Gastroesophageal sphincter (tissue), 4 donors: Measurements from ENCODE around the gene TATDN3. TPM values are rescaled to one million over a fixed set of nuclear protein-coding genes. Genes with fewer than 3 reads are reported as not detected.

ENCODE experiments used
- ATAC-seq: fragments of 150-250 bp; one replicate; pipeline ENCODE4 v1.9.1; 2016; ENCODE audit warnings: mild to moderate bottlenecking, moderate library complexity
- H3K27ac ChIP-seq, 4 donors: fragments of 200-600 bp; sonication (generic) in 3 of 4; 1 replicate in 3 of 4; 2 replicates in 1 of 4; pipeline ENCODE4 v1.5.1; 2016 to 2019
- H3K27me3 ChIP-seq: fragments of 200-600 bp; sonication (generic); one replicate; pipeline ENCODE4 v1.5.1; 2019
- H3K36me3 ChIP-seq, 2 donors: fragments of 200-600 bp; sonication (generic); one replicate each; pipeline ENCODE4 v1.5.1; 2019; ENCODE audit warnings: control low read depth in 1 of 2
- H3K4me1 ChIP-seq, 3 donors: fragments of 200-600 bp; sonication (generic); 1 replicate in 2 of 3; 2 replicates in 1 of 3; pipeline ENCODE4 v1.5.1; 2016 to 2019; ENCODE audit warnings: control low read depth in 2 of 3
- H3K4me3 ChIP-seq, 2 donors: fragments of 200-600 bp; sonication (generic); one replicate each; pipeline ENCODE4 v1.5.1; 2019; ENCODE audit warnings: mild to moderate bottlenecking in 1 of 2, moderate library complexity in 1 of 2
- H3K9me3 ChIP-seq, 3 donors: fragments of 200-600 bp; sonication (generic); one replicate each; pipeline ENCODE4 v1.5.1; 2017 to 2019; ENCODE audit warnings: control low read depth in 2 of 3
- EP300 ChIP-seq: sonication (generic); formaldehyde crosslinking; IDR thresholded peaks from one replicate; pipeline ENCODE4 v1.6.1; 2017; ENCODE audit warnings: antibody characterized with exemption, mild to moderate bottlenecking
- POLR2A ChIP-seq, 2 donors: fragments of 450-650 bp; IDR thresholded peaks; one replicate each; pipeline ENCODE4 v1.6.1; 2017; ENCODE audit warnings: antibody characterized with exemption in 2 of 2, mild to moderate bottlenecking in 2 of 2, moderate library complexity in 1 of 2
- POLR2AphosphoS5 ChIP-seq: sonication (generic); formaldehyde crosslinking; IDR thresholded peaks from one replicate; pipeline ENCODE4 v1.6.1; 2017; ENCODE audit warnings: antibody characterized with exemption
- WGBS, 2 donors: methylation state at CpG; one replicate each; pipeline ENCODE4 v1.1.5; 2018; ENCODE audit warnings: low coverage in 1 of 2; 5-methylcytosine and 5-hydroxymethylcytosine counted together
- total RNA-seq, 4 donors: library from RNA; depleted of rRNA; stranded (reverse); fragments of >200 nt; gene quantifications; one replicate each; pipeline ENCODE4 v1.1.0, GENCODE V29; 2016
- TF ChIP-seq, protein P1 (sequence below), 4 experiments: fragments of 200-600 bp in 2 of 4; fragments of 450-650 bp in 2 of 4; sonication (generic) in 1 of 4; IDR thresholded peaks; one replicate each; pipeline ENCODE4 v1.5.1; 2017 to 2019; ENCODE audit warnings: antibody characterized with exemption in 4 of 4, mild to moderate bottlenecking in 2 of 4, moderate library complexity in 2 of 4

The TATDN3 gene
- total RNA-seq, 4 donors from 2014 or later: 7.9 to 23.0 (median 9.9) TPM

DNA sequence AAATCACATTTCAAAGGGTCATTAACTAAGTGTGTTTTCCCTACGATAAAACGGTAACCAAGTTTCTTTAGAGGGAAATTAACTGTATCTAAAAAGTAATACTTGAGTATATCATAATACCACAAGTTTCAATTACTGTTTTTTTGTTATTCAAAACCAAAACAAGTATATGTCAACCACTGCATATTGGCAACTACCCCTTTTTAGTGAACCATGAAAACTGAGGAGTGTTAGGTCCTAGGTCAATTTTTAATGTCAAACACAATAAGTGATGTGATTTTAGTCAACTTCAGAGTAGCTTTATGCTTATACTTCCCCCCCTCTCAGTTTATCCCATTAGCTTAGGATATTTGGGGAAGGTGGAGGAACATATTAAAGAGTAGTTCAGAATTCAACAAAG is 10.5 kb upstream of the TATDN3 start:
- TF ChIP-seq EP300: no peak
- no peak for TF ChIP-seq POLR2AphosphoS5
- TF ChIP-seq, protein P1, sequence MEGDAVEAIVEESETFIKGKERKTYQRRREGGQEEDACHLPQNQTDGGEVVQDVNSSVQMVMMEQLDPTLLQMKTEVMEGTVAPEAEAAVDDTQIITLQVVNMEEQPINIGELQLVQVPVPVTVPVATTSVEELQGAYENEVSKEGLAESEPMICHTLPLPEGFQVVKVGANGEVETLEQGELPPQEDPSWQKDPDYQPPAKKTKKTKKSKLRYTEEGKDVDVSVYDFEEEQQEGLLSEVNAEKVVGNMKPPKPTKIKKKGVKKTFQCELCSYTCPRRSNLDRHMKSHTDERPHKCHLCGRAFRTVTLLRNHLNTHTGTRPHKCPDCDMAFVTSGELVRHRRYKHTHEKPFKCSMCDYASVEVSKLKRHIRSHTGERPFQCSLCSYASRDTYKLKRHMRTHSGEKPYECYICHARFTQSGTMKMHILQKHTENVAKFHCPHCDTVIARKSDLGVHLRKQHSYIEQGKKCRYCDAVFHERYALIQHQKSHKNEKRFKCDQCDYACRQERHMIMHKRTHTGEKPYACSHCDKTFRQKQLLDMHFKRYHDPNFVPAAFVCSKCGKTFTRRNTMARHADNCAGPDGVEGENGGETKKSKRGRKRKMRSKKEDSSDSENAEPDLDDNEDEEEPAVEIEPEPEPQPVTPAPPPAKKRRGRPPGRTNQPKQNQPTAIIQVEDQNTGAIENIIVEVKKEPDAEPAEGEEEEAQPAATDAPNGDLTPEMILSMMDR (IDR thresholded peaks at IDR 0.05): no peak
- TF ChIP-seq POLR2A (IDR thresholded peaks at IDR 0.05): no peak
- WGBS, 2 donors: 85 to 92% methylated on average over 2 of the region's 2 CpGs

DNA sequence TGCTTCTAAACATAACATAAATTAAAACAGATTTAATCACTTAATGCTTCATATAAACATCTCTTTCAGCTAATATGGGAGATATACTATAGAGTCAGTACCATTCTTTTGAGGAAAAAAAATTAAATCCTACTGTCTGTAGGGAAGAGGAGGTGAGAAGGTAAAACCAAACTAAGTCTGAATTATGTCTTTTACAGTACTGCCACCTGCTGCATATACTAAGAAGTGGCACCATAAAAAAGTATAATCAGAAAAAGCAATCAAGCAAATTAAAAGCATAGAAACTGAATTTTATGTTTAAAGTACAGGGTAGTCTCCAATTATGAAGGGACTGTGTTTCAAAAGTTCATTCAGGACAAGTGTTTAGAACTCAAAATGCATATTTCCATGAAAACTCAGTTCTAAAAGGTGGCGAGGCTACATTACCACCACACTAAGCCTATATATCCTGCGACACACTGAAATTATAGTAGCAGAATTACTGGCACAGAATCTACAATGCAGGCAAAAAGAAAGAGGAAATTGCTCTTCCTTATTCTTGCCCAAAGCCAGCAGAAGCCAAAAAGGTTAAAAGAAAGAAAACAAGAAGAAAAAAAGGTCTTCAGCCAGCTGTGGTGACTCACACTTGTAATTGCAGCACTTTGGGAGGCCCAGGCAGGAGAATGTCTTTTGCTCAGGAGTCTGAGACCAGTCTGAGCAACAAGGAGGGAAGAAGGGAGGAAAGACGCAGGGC is 9.1 kb upstream of the TATDN3 start:
- H3K4me3 ChIP-seq: no peak overlapping the region

More for the DNA sequence above, 10.5 kb upstream of the TATDN3 start:
- ATAC-seq: no peak
- no peaks in the 10 kb centered on the region for H3K4me1 ChIP-seq
- peaks cover 0 to 53% of the 10 kb centered on the region in 2 donors for H3K36me3 ChIP-seq
- H3K27ac ChIP-seq: no peak overlapping the region
- no peaks in the 10 kb centered on the region for H3K27me3 ChIP-seq
- H3K4me3 ChIP-seq: no peak overlapping the region
- H3K9me3 ChIP-seq: no peaks in the 10 kb centered on the region

DNA sequence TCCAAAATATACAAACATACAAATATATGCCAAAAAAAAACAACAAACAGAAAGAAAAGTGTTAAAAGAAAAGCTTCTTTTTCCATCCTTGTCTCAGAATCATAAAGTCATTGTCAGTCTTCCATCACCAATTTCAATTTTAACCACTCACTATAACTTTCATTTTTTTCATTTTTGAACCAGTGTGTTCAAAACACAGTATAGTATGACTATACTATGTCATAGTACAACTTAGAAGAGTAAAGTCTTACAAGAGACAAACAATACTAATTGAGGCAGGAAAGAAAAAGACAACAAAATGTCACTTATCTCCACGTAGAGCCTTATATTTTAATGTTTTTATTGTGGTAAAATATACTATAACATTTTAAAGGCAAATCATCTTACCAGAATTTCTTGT is 7.7 kb upstream of the TATDN3 start:
- 62 to 81% methylated on average over 1 of the region's 1 CpG for WGBS, 2 donors
- no peak for ATAC-seq
- H3K36me3 ChIP-seq: peaks cover 0 to 65% of the 10 kb centered on the region in 2 donors
- no peak overlapping the region for H3K4me3 ChIP-seq
- no peak for TF ChIP-seq POLR2AphosphoS5
- TF ChIP-seq, protein P1 (IDR thresholded peaks at IDR 0.05): no peak
- no peak for TF ChIP-seq EP300
- TF ChIP-seq POLR2A (IDR thresholded peaks at IDR 0.05): no peak
- no peaks in the 10 kb centered on the region for H3K9me3 ChIP-seq
- H3K27me3 ChIP-seq: no peaks in the 10 kb centered on the region
- peaks cover 0 to 7% (median 0%) of the 10 kb centered on the region in 3 donors for H3K4me1 ChIP-seq
- H3K27ac ChIP-seq: no peak overlapping the region

More for the DNA sequence above, 9.1 kb upstream of the TATDN3 start:
- Histone ChIP-seq H3K4me1 (no peaks in the 10 kb centered on the region), H3K27me3 (no peaks in the 10 kb centered on the region), H3K27ac (no peak overlapping the region), H3K9me3 (no peaks in the 10 kb centered on the region), H3K36me3 (peaks cover 0 to 62% of the 10 kb centered on the region in 2 donors)
- no peak for TF ChIP-seq EP300
- TF ChIP-seq, protein P1 (IDR thresholded peaks at IDR 0.05): peak in 3 of 4 experiments; percentile 51 to 60 (median 54)
- peak; percentile 41 for ATAC-seq
- 89 to 90% methylated on average over 3 of the region's 3 CpGs for WGBS, 2 donors

- Histone ChIP-seq H3K27me3 (no peaks in the 10 kb centered on the region), H3K4me1 (peaks cover 0 to 26% (median 7%) of the 10 kb centered on the region in 3 donors), H3K4me3 (no peak overlapping the region), H3K27ac (no peak overlapping the region), H3K36me3 (peaks cover 0 to 60% of the 10 kb centered on the region in 2 donors), H3K9me3 (no peaks in the 10 kb centered on the region)
- no peak for ATAC-seq
- WGBS, 2 donors: 100% methylated on average over 1 of the region's 1 CpG
- no peak for TF ChIP-seq POLR2AphosphoS5
- TF ChIP-seq EP300: no peak
- no peak for TF ChIP-seq POLR2A (IDR thresholded peaks at IDR 0.05)
- TF ChIP-seq, protein P1 (IDR thresholded peaks at IDR 0.05): no peak
Measured at GRCh38 chr1:212785871-212786270, 5.8 kb upstream of the TATDN3 start.

DNA sequence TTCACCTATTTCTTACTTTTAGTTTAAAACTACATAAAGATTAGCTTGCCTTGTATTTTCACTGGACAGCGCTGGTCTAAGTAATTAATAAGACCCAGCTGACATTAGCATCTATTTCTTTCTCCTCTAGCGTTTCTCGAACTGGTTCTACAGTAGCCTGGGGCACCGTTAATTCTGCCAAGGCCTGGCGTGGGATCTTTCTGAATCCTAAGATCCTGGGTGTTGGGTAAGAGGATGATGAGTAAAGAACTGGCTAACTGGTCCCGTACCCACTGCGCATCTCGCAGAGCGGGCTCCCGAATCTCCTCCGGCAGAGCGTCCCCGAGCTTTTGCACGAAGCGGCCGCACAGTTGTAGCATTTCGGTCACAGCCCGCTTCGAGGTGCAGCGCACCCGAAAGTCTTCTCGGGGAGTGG is 426 bp upstream of the TATDN3 start:
- H3K36me3 ChIP-seq: peaks cover 0 to 23% of the 10 kb centered on the region in 2 donors
- no peaks in the 10 kb centered on the region for H3K9me3 ChIP-seq
- ATAC-seq: peak; percentile 58
- TF ChIP-seq EP300: no peak
- no peak for TF ChIP-seq POLR2A (IDR thresholded peaks at IDR 0.05)
- TF ChIP-seq POLR2AphosphoS5: no peak
- TF ChIP-seq, protein P1 (IDR thresholded peaks at IDR 0.05): no peak
- H3K27me3 ChIP-seq: no peaks in the 10 kb centered on the region
- 0% methylated on average over 5 of the region's 22 CpGs for whole genome bisulfite sequencing, 2 donors
- peak overlapping the region; percentile 89 to 95 (median 94) for H3K27ac ChIP-seq
- H3K4me1 ChIP-seq: peaks cover 0 to 42% (median 10%) of the 10 kb centered on the region in 3 donors
- H3K4me3 ChIP-seq: peak overlapping the region; percentile 73 to 91
